Activated naive CD8-positive, alpha-beta T cell treated with anti-CD3 and anti-CD28 coated beads for 36 hours (primary cell): ENCODE data around the gene SLC25A22. TPM values are rescaled to one million over a fixed set of nuclear protein-coding genes. Genes with fewer than 3 reads are reported as not detected.
A peak's percentile ranks its signal among the peaks of the same experiment; 100 is the strongest.

ENCODE experiments used
- DNase-seq: peaks from one replicate; pipeline ENCODE4 v3.0.0; 2021
- H3K27ac Mint-ChIP-seq: one replicate; pipeline ENCODE4 v1.8.0; 2022; ENCODE audit warnings: mild to moderate bottlenecking, moderate library complexity, mixed read lengths
- H3K27me3 Mint-ChIP-seq: one replicate; pipeline ENCODE4 v1.8.0; 2022; ENCODE audit warnings: mild to moderate bottlenecking, mixed read lengths
- H3K36me3 Mint-ChIP-seq: one replicate; pipeline ENCODE4 v1.8.0; 2021; ENCODE audit warnings: mild to moderate bottlenecking, mixed read lengths
- H3K4me1 Mint-ChIP-seq: one replicate; pipeline ENCODE4 v1.8.0; 2021; ENCODE audit warnings: mixed read lengths
- H3K4me3 Mint-ChIP-seq: one replicate; pipeline ENCODE4 v1.8.0; 2022; ENCODE audit warnings: mild to moderate bottlenecking, moderate library complexity, mixed read lengths
- H3K9me3 Mint-ChIP-seq: one replicate; pipeline ENCODE4 v1.8.0; 2022; ENCODE audit warnings: mixed read lengths
- total RNA-seq, 2 experiments: library from RNA; stranded (reverse); gene quantifications; one replicate each; pipeline ENCODE4 v1.2.3, GENCODE V29; 2021

Gene SLC25A22
- total RNA-seq, 2 experiments from 2014 or later: 54.4 to 56.5 TPM

- no peak overlapping the region for H3K27ac Mint-ChIP-seq
- peak overlapping the region; percentile 62 for H3K4me3 Mint-ChIP-seq
- H3K9me3 Mint-ChIP-seq: no peaks in the 10 kb centered on the region
- H3K27me3 Mint-ChIP-seq: no peaks in the 10 kb centered on the region
- peaks cover 12% of the 10 kb centered on the region for H3K36me3 Mint-ChIP-seq
- H3K4me1 Mint-ChIP-seq: peaks cover 9% of the 10 kb centered on the region
- DNase-seq: no peak
These were observed 3.9 kb downstream of the SLC25A22 start for GRCh38 chr11:794013-794765.

GRCh38 chr11:793556-793955 is 4.5 kb downstream of the SLC25A22 start:
- no peak overlapping the region for H3K27ac Mint-ChIP-seq
- peak overlapping the region; percentile 22 for H3K4me3 Mint-ChIP-seq
- no peaks in the 10 kb centered on the region for H3K27me3 Mint-ChIP-seq
- peaks cover 12% of the 10 kb centered on the region for H3K36me3 Mint-ChIP-seq
- H3K4me1 Mint-ChIP-seq: peaks cover 9% of the 10 kb centered on the region
- DNase-seq: no peak
- no peaks in the 10 kb centered on the region for H3K9me3 Mint-ChIP-seq

GRCh38 chr11:792873-793272 is 5.2 kb downstream of the SLC25A22 start:
- DNase-seq: no peak
- no peak overlapping the region for H3K27ac Mint-ChIP-seq
- peaks cover 12% of the 10 kb centered on the region for H3K36me3 Mint-ChIP-seq
- H3K4me3 Mint-ChIP-seq: no peak overlapping the region
- no peaks in the 10 kb centered on the region for H3K27me3 Mint-ChIP-seq
- no peaks in the 10 kb centered on the region for H3K9me3 Mint-ChIP-seq
- peaks cover 10% of the 10 kb centered on the region for H3K4me1 Mint-ChIP-seq

GRCh38 chr11:792535-792821 is 5.6 kb downstream of the SLC25A22 start:
- H3K4me3 Mint-ChIP-seq: no peak overlapping the region
- H3K9me3 Mint-ChIP-seq: no peaks in the 10 kb centered on the region
- H3K27me3 Mint-ChIP-seq: no peaks in the 10 kb centered on the region
- peaks cover 12% of the 10 kb centered on the region for H3K36me3 Mint-ChIP-seq
- no peak overlapping the region for H3K27ac Mint-ChIP-seq
- H3K4me1 Mint-ChIP-seq: peaks cover 12% of the 10 kb centered on the region
- no peak for DNase-seq

- H3K4me1 Mint-ChIP-seq: peaks cover 11% of the 10 kb centered on the region
These were observed 6.2 kb downstream of the SLC25A22 start for GRCh38 chr11:791658-792534.

GRCh38 chr11:790721-791564 is 7.1 kb downstream of the SLC25A22 start:
- H3K27me3 Mint-ChIP-seq: no peaks in the 10 kb centered on the region
- H3K4me3 Mint-ChIP-seq: no peak overlapping the region
- H3K9me3 Mint-ChIP-seq: no peaks in the 10 kb centered on the region
- no peak for DNase-seq
- H3K27ac Mint-ChIP-seq: no peak overlapping the region
- peaks cover 7% of the 10 kb centered on the region for H3K4me1 Mint-ChIP-seq
- peaks cover 10% of the 10 kb centered on the region for H3K36me3 Mint-ChIP-seq

More at GRCh38 chr11:791658-792534, 6.2 kb downstream of the SLC25A22 start:
- Mint-ChIP-seq H3K9me3 (no peaks in the 10 kb centered on the region), H3K27me3 (no peaks in the 10 kb centered on the region), H3K4me3 (no peak overlapping the region), H3K36me3 (peaks cover 12% of the 10 kb centered on the region), H3K27ac (no peak overlapping the region)
- DNase-seq: no peak

GRCh38 chr11:789943-790342 is 8.1 kb downstream of the SLC25A22 start, which contains the start of gene CEND1:
TSS of gene CEND1 (minus strand) at chr11:790090. CDS start at chr11:788576, 1,514 bp downstream.
- H3K27me3 Mint-ChIP-seq: no peaks in the 10 kb centered on the region
- DNase-seq: peak; percentile 52
- peak within 1 kb of the TSS; percentile 25 for H3K4me3 Mint-ChIP-seq
- H3K9me3 Mint-ChIP-seq: no peaks in the 10 kb centered on the region
- peaks cover 10% of the 10 kb centered on the region for H3K36me3 Mint-ChIP-seq
- H3K4me1 Mint-ChIP-seq: peaks cover 5% of the 10 kb centered on the region
- H3K27ac Mint-ChIP-seq: no peak within 1 kb of the TSS

GRCh38 chr11:788953-789940 is 8.8 kb downstream of the SLC25A22 start:
- Mint-ChIP-seq H3K27me3 (no peaks in the 10 kb centered on the region), H3K4me1 (peaks cover 5% of the 10 kb centered on the region), H3K9me3 (no peaks in the 10 kb centered on the region), H3K4me3 (peak overlapping the region; percentile 25), H3K36me3 (peaks cover 9% of the 10 kb centered on the region), H3K27ac (no peak overlapping the region)
- no peak for DNase-seq

GRCh38 chr11:788009-788640 is 10.0 kb downstream of the SLC25A22 start:
- no peaks in the 10 kb centered on the region for H3K9me3 Mint-ChIP-seq
- no peaks in the 10 kb centered on the region for H3K27me3 Mint-ChIP-seq

GRCh38 chr11:787084-787675 is 10.9 kb downstream of the SLC25A22 start:
- Mint-ChIP-seq H3K27me3 (no peaks in the 10 kb centered on the region), H3K27ac (no peak overlapping the region), H3K4me3 (no peak overlapping the region), H3K36me3 (peaks cover 5% of the 10 kb centered on the region), H3K4me1 (peaks cover 10% of the 10 kb centered on the region), H3K9me3 (no peaks in the 10 kb centered on the region)
- DNase-seq: no peak

More at GRCh38 chr11:788009-788640, 10.0 kb downstream of the SLC25A22 start:
- peaks cover 5% of the 10 kb centered on the region for H3K36me3 Mint-ChIP-seq
- no peak for DNase-seq
- no peak overlapping the region for H3K4me3 Mint-ChIP-seq
- peaks cover 10% of the 10 kb centered on the region for H3K4me1 Mint-ChIP-seq
- H3K27ac Mint-ChIP-seq: peak overlapping the region; percentile 54

GRCh38 chr11:786235-787083 is 11.6 kb downstream of the SLC25A22 start:
- Mint-ChIP-seq H3K4me1 (peaks cover 10% of the 10 kb centered on the region), H3K27ac (no peak overlapping the region), H3K36me3 (peaks cover 5% of the 10 kb centered on the region), H3K4me3 (no peak overlapping the region), H3K9me3 (no peaks in the 10 kb centered on the region), H3K27me3 (no peaks in the 10 kb centered on the region)
- DNase-seq: no peak

- no peaks in the 10 kb centered on the region for H3K27me3 Mint-ChIP-seq
- H3K4me1 Mint-ChIP-seq: peaks cover 17% of the 10 kb centered on the region
- no peak overlapping the region for H3K4me3 Mint-ChIP-seq
- H3K27ac Mint-ChIP-seq: no peak overlapping the region
- no peak for DNase-seq
- peaks cover 5% of the 10 kb centered on the region for H3K36me3 Mint-ChIP-seq
- H3K9me3 Mint-ChIP-seq: no peaks in the 10 kb centered on the region
These were observed 14.5 kb downstream of the SLC25A22 start for GRCh38 chr11:783581-784015.
